ENCODE results near the gene RALGPS1.
A peak's percentile ranks its signal among the peaks of the same experiment; 100 is the strongest.
"Not testable (repeated sequence)": the region's sequence is repeated elsewhere in the genome, so short reads cannot be mapped to it uniquely, and the experiment has no call there.

Gene RALGPS1

DNA sequence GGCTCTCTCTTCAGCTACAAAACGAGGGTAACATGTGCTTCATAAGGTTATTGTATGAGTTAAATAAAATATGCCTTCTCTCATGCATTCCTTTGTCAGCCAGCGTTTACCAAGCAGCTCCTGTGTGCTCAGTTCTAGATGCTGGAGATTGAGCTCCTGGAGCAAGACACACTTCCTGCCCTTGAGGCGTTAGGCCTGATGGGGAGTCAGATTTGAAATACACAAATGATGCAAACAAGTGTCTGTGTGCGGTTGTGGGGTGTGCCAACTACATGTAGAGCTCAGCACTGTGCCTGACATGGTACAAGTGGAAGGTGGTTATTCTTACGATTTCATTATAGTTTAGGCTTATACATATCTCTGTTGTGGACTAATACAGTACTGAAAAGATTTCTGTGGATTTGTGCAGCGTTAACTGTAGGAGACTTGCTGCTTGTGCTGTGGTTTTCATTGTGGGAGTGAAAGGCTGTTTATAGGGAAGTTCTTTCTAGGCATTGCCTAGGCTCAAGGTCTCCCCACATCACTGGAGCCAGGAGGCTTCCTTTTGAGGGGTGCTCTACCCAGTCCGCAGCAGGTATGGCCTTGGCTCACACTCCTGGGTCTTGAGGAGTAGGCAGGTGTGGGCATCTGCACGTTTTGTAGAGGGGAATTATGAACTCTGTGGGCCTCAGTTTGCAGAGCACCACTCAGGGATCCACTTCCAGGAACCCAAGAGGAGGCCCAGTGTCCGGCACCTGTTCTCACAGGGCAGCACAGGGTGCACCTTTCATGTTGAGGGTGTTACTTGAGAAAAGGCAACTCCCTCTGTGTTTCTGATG lies 247.7 kb downstream of the RALGPS1 start:
- DNase-seq, result peak in 1 of 5 experiments; percentile 98

DNA sequence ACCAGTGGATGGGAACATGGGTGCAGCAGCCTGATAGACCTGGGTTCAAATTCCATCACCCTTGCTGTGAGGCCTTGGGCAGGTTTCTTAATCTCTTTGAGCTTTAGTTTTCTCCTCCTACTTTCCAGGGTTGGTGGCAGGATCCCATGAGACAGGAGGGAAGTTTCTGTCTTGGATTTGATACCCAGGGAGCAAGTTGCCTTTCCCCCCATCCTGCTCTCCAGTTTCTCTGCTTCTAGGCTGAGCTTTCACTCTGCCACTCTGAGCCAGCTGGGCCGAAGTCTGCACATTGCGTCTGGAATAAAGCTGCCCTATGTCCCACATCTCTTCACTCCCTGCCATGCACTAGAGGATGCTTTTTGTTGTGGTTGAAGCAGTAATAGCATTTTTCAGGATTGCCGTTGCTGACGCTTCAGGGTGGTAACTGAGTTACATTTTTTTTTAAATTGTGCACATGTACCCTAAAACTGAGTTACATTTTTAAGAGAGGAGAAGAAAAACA lies 248.3 kb downstream of the RALGPS1 start:
- DNase-seq, result no peak

DNA sequence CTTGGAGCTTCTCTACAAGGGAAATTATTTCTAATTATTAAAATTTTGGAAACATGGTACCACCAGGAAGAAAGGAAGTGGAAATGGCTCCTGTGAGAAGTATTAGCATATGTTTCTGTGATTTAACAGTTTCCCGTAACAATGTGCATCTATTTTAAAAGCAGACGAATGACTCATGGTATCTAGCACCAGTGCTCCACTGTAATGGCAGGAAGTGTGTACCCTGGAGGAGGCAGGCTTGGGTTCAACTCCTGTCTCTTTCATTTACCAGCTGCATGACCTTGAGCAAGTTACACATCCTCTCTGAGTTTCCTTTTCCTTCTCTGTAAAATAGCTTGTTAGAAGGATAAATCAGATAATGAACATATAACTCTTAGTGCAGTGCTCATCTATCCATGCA lies 248.8 kb downstream of the RALGPS1 start:
- peak in 1 of 5 experiments; percentile 74 for DNase-seq

DNA sequence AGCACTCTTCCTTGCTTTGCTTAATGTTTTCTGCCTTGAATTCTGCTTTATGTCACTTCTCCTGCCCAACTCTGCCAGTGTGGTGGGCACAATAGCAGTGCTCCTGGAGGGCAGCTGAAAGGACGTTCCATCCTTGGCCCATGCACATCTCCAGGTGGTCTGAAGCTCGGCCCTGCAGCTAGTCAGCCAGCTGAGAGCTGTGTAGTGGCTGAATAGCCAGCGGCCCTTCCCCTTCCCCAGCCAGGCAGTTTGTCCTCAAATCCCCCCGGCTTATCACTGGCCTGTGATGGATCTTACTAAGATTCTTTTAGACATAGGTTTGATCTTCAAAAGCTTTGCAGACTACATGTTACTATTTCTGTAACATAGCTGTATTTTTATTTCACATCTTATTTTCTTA lies 250.5 kb downstream of the RALGPS1 start:
- no peak for DNase-seq

DNA sequence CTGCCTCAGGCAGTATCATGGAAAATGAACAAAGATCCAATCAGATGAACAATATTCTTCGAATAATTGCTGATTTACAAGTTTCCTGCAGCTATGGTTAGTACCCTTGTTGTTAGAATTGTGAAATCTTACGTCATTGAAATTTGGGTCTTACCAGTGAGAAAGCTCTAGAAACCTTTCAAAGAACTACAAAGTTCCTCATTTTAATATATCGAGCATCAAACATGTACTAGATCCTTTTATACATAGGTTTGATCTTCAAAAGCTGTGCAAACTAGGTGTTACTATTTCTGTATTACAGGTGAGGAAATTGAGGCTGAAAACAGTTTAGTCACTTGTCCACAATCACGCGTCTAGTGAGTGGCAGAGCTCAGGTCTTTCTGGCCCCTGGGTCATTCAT lies 251.5 kb downstream of the RALGPS1 start:
- no peak for DNase-seq

DNA sequence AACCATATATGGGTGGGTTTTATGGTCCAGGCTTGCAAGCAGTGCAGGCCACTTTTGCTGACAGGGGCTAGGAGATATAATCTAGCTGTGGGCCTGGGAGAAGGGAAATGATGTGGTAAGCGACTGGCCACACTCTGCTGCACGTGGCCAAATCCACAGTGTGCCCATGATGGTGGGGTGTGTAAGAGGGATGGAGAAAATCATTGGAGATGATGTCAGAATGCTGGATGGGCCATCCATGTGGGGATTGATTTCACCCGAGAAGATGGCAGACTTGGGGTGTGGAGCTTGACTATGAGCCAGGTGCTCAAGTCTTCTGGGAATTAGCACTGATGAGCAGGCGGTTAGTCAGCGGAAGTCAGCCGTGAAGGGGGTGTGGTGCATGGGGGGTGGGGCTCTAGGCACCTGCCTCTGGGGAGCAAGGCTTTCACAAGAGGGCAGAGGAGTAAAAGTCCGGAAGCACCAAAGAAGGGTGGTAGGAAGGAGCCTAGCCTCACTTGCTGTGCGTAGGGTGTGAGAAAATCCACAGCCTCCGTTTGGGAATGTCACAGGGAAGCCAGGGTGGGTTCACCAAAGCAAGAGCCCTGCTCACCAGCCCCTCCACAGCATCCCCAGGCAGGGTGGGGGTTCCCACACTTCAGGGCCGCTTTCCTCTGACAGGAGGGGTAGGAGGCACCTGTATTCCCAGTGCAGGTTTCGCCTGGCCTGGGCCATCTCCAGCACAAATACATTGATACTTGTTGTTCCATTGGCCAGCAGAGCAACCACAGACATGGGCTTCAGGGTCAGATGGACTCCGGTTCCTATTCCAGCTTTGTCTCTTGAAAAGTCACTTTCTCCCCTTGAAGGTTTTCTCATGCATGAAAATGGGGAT lies 252.3 kb downstream of the RALGPS1 start:
- DNase-seq, result no peak

DNA sequence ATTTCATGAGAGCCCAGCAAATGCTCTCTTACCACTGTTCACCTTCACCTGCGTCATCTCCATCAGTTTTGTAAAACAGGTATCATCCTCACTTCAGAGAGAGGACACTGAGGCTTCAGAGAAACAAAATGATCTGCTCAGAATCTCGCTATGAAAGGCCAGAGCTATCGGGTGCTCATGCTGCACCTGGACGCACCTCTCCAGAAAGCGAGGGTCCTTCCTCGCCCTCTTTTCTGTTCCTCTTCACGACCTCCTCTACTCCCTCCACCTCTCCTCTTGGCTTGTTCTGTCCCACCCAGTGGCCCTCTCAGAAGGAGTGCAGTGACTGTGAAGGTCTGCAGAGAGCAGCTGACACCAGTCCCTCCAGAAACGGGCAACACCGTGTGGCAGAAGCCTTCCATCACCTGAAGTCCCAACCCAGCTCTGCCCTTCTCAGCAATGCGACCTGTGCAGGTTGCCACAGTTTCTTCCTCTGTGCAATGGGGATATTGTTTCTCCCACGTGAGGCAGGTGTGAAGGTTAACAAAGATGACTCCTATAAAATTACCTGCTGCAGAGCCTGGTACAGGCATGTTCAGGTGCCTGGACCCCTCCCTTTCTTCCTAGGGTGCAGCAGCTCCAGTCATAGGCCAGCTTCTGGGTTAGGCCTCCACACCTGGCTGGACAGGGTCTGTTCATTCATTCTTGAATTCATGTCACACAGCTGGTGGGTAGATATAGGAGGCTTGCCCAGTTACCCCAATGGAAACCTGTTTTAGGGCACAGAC lies 253.2 kb downstream of the RALGPS1 start:
- no peak for DNase-seq

DNA sequence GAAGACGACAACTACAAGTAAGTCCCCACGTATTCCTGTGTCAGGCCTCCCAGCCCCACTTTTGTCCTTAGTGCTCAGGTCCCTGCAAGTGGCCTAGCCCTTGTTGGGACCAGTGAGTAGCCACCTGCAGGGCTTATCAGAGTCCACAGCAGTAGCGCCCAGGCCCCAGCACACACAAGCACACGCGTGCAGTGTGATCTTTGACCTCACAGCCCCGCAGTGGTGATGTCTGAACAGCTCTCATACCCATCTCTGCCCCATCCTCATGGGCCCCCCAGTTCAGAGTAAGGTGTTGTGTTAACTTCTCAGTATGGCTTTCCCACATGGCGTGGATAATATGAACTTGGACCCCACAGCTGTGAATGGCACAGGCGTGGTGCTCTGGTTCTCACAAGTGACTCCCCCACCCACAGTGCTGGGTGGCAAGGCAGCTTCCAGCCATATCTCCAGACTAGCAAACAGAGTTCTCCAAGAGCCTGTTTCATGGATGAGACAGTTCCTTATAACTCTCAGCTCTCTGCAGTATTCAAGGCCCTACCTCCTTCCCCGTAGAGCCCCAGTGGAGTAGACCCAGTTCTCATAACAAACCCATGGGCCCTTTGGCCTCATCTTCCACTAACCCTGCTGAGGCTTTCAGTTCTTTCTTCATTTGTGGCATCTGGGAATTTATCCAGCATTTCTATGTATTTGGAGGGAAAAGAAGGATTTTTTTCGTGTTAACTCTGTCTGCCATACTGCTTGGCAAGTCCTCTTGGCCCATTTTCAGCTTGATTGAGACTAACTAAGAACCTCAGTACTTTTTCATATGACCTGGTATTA lies 254.4 kb downstream of the RALGPS1 start:
- no peak for DNase-seq

DNA sequence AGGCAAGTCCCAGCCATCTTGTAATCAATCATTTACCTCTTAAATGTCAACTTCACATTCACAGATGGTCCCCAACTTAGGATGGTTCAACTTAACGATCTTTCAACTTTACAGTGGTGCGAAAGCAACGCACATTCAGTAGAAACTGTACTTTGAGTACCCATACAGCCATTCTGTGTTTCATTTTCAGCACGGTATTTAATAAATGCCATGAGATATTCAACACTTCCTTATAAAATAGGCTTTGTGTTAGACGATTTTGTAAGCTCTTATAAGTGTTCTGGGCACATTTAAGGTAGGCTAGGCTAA lies 254.9 kb downstream of the RALGPS1 start:
- no peak for DNase-seq

DNA sequence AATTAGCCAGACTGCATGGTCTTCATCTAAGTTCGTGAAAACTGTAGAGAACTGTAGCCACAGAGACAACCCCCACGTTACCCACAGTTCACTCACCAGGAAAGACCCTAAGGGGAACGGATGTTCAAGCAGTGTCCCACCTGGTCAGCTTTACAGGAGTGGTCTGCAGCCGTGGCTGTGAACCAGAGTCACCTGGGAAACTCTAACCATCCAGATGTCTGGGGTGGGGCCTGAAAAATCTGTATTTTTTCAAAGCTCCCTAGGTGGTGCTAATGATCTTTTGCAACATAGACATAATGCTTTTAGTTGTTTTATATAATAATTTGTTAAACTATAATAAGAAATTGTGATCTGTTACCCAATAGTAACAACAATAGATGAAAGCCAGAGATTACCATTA lies 255.5 kb downstream of the RALGPS1 start:
- DNase-seq, result no peak

DNA sequence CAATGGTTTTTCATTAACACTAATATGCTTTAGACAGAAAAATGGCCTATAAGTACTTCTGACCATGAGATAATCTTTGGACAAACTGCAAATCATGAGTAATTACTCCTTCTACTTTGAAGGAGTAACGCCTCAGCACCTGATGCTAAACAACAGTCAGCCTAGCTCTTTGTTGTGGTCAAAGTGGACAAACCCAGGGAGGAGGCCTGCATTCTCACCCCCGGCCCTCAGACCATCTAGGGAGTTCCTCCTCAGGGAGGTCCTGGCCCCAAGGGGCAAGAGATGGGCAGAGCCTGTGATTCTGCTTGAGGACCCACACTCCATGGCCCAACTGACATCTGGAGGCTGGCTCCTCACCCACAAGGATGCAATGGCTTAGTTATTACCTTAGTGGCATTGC lies 256.1 kb downstream of the RALGPS1 start:
- DNase-seq, result no peak

DNA sequence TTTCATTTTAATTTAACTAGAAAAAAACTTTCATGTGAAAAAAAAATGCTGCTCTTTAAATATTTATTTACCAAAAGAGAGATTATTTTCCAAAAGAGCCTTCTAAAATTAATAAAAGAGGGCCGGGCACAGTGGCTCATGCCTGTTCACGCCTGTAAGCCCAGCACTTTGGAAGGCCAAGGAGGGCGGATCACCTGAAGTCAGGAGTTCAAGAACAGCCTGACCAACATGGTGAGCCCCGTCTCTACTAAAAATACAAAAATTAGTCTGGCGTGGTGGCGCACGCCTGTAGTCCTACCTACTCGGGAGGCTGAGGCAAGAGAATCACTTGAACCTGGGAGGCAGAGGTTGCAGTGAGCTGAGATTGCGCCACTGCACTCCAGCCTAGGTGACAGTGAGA lies 256.8 kb downstream of the RALGPS1 start:
- not testable (repeated sequence) for DNase-seq

DNA sequence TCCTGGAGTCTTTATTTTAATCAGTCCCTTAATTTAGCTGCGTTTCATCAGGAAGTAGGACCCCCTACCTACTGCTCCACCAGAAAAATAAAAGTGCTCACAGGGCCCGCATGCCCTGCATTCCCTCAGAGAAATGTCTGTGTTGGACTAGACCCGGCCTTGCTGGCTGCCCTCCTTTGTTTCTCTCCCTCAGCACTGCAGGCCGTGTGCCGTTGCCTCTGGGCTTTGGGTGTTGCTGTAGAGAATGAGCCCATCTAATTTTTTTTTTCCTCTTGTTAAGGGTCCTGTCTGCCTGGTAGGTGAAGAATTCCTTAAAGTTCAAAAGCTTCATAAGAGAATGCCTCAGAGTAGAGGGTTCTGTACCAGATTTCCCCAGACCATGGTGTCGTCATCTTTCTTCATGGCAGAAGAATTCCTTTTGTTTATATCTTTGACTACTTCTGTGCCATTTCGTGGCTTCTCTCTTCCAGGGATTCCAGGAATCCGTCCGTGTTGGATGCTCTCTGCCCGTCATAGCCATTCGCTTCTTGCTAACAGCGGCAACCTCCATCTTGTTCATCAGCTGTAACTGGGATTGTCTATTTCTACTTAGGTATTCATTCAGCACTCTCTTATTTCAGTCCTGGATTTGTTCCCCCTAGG lies 257.6 kb downstream of the RALGPS1 start:
- DNase-seq, result no peak

DNA sequence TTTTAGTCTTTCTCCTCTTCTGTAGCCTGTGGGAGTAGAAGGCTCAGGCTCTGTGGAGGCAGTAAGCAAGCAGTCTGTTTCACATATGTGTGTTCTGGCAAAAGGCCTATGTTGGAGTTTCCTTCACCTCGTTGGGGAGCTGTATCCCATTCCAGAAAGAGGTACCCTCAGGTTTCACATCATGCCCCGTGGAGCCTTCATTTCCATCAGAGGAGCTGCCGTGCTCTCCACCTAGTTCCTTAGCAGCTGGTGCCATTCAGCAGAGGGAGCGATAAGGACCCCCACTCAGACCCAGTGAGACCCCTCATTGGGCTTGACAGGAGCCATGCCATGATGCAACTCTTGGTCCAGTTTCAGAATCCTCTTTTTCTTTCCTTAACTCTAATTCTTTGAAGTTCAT lies 258.5 kb downstream of the RALGPS1 start:
- no peak for DNase-seq

DNA sequence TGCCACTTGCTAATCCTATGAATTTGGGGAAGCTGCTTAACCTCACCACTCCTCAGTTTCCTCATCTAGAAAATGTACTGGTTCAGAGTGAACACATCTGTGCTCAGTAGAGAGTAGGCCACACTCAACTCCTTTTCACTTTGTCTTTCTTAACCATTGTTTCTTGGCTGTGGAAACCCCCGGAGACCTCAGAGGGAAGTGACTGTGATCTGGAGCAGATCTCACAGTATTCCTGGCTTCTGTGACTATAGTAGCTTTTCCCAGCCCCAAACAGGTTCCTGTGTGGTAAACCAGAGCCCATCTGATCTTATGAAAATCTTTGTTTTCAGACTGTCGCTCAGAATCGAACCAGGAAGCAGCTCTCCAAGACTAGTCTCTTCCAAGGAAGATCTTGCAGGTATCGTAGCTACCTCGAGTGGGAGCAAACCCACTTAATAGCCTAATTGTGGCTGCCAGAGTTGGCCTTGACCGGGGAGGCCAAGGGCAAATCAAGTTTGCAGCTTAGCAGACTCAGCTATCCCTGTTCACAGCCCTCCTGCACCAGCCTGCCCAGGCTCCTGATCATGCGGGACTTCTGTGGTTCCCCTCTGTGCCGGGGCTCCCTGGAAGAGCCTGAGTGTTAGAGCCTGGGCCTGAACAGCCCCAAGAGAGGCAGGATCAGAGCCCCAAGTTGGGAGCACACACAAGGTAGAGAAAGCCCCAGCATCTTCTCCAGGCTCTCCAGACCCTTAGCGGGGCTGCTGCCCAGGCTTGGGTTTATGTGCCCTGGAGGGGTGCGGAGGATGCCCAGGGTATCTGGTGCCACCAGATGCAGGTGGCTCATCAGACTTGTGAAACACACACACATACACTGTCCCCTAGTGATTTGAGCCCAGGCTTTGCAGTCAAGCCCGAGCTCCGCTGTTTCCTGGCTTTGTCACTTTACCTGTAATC lies 260.1 kb downstream of the RALGPS1 start:
- no peak for DNase-seq

DNA sequence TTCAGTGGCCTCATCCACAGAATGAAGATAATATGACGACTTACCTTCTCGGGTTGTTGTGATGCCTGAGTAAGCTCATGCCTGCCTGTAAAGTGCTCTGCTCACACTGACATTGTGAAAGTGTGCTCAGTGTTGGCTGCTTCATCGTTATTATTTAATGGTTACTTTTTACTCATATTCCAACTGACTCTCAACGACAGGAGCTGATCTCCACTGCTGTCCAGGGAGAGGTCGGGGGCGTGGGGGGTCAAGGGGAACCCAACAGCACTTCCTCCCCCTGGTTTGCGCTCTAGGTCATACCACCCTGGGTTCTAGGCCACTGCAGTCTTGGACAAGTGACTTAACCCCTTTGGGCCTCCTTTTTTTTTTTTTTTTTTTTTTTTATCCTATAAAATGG lies 260.7 kb downstream of the RALGPS1 start:
- no peak for DNase-seq

DNA sequence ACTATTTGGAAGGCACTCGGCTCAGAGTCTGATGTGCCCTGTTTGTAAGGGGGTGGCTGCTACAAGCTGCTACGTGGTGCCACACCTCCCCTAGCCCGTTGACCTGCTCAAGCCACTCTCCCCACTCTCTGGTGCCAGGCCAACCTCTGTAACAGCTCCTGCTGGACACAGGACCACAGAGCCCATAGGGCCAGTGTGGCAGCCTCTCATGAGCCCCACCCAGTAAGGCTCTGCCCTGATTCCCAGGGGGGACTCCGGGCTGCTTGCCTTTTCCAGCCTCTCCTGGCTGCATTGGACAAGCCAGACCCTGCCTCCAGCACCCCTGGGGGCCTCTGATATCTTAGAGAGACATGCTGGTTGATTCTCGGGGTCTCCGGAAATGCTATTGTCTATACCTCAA lies 261.2 kb downstream of the RALGPS1 start:
- no peak for DNase-seq

DNA sequence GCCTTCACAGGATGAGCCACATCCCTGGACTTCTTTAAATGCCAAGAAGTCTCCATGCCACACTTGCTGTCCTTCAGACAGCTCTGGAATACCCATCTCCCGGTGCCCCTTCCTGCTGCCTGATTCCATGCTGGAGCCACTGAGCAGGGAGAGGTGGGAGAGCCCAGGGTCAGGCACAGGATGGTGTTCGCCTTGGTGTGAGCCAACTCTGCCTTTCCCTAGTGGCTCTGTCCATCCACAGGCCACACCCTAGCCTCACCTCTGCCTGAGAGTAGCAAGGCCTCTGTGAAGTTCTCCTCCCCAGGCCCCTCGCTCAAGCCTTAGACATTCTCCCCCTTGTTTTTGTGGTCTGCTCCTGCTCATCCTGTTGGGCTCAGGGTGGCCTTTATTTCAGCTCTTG lies 262.0 kb downstream of the RALGPS1 start:
- DNase-seq, result no peak

DNA sequence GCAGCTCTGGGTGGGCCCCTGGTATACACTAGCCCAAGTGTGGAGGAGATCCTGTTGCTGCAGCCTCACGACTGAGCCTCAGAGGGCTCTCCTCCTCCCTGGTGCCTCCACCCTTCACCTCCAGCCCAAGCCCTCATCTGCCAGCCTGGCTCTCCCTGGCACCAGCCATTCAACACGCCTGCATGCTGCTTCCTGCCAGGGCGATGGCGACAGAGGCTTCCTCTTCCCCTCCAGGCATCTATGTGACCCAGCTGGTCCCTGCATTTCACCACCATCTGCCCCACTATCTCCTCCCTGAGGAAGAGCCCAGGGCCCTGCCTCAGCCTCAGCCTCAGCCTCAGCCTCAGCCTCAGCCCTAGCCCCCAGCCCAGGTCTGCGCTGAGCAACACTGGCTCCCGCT lies 262.6 kb downstream of the RALGPS1 start:
- DNase-seq, result no peak

DNA sequence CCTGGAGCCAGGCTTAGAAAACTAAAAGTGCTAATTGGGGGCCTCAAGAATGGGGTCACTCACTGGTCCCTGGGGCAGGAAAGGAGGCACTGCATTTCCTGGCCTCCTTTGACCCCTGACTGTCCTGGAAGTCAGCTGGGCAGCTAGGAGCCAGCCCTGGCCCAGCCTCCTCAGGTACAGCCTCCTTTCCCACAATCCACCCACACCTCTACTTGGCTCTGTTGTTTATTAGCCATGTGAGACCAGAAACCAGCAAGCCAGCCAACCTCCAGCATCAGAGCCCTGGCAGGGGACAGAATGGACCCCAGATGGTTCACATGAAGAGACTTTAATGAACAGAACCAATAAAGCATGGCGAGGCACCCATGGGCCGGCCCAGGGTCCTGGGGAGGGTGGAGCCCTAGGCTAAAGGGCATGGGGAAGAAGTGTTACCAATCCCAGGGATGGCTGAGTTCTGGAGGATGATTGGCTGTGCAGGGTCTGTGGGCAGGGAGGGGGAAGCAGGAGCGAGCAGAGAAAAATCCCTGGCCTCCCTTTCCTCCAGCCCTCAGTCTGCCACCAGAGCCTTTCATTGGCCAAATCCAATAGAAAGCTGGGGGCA lies 263.2 kb downstream of the RALGPS1 start:
- no peak for DNase-seq
